Embryonic facial prominence (tissue), 1 donor: Measurements from ENCODE around the gene GALNT18.

Experiments
- DNase-seq: peaks from one replicate; pipeline ENCODE4 v3.0.0-alpha.2; 2016; ENCODE audit errors: extremely low spot score

GALNT18 gene

GRCh38 chr11:11621573-11622339 is at the start of gene GALNT18:
Gene GALNT18 (minus strand): TSS chr11:11622005.
- peak; percentile 91 for DNase-seq

GRCh38 chr11:11670574-11670973 is 48.8 kb upstream of the GALNT18 start:
- no peak for DNase-seq

- DNase-seq, result no peak
These were observed 47.5 kb upstream of the GALNT18 start for GRCh38 chr11:11669233-11669846.

GRCh38 chr11:11668781-11669180 is 47.0 kb upstream of the GALNT18 start:
- DNase-seq, result no peak

GRCh38 chr11:11668274-11668673 is 46.5 kb upstream of the GALNT18 start:
- no peak for DNase-seq

- no peak for DNase-seq
These were observed 45.3 kb upstream of the GALNT18 start for GRCh38 chr11:11667056-11667455.

GRCh38 chr11:11665407-11665806 is 43.6 kb upstream of the GALNT18 start:
- no peak for DNase-seq

- DNase-seq, result no peak
These were observed 42.1 kb upstream of the GALNT18 start for GRCh38 chr11:11663907-11664306.

GRCh38 chr11:11662578-11662977 is 40.8 kb upstream of the GALNT18 start:
- no peak for DNase-seq

- no peak for DNase-seq
These were observed 39.7 kb upstream of the GALNT18 start for GRCh38 chr11:11661326-11662040.

- DNase-seq, result no peak
These were observed 38.5 kb upstream of the GALNT18 start for GRCh38 chr11:11660363-11660740.

GRCh38 chr11:11659567-11660362 is 38.0 kb upstream of the GALNT18 start:
- DNase-seq, result no peak

GRCh38 chr11:11657218-11657955 is 35.6 kb upstream of the GALNT18 start:
- no peak for DNase-seq

GRCh38 chr11:11641581-11641980 is 19.8 kb upstream of the GALNT18 start:
- DNase-seq, result no peak

- no peak for DNase-seq
These were observed 19.2 kb upstream of the GALNT18 start for GRCh38 chr11:11640996-11641395.

GRCh38 chr11:11640152-11640551 is 18.3 kb upstream of the GALNT18 start:
- no peak for DNase-seq

GRCh38 chr11:11636671-11637070 is 14.9 kb upstream of the GALNT18 start:
- DNase-seq, result no peak

- DNase-seq, result no peak
These were observed 13.6 kb upstream of the GALNT18 start for GRCh38 chr11:11635443-11635842.

GRCh38 chr11:11629368-11629767 is 7.6 kb upstream of the GALNT18 start:
- no peak for DNase-seq

- DNase-seq, result no peak
These were observed 6.8 kb upstream of the GALNT18 start for GRCh38 chr11:11628651-11629050.

- no peak for DNase-seq
These were observed 4.3 kb upstream of the GALNT18 start for GRCh38 chr11:11626128-11626527.
